Kasumi-1 (cell line): ENCODE measurements around the gene GNRH2.
A peak's percentile ranks its signal among the peaks of the same experiment; 100 is the strongest.
"Not testable (repeated sequence)": the region's sequence is repeated elsewhere in the genome, so short reads cannot be mapped to it uniquely, and the experiment has no call there.

ENCODE experiments used
- DNase-seq, 2 experiments: peaks; one replicate each; lab custom pipeline; 2025; lab: John Stamatoyannopoulos, UW

GNRH2 gene

GRCh38 chr20:3043322-3043721 is at the start of gene GNRH2:
TSS of gene GNRH2 (plus strand) at chr20:3043622. CDS start at chr20:3044415, 793 bp downstream.
- DNase-seq, result no peak

GRCh38 chr20:2995796-2996195 is 47.6 kb upstream of the GNRH2 start:
- DNase-seq, result no peak

- DNase-seq, result no peak
These were observed 44.7 kb upstream of the GNRH2 start for GRCh38 chr20:2998728-2999127.

GRCh38 chr20:3000852-3001523 is 42.4 kb upstream of the GNRH2 start:
- peak; percentile 69 to 87 for DNase-seq

- no peak for DNase-seq
These were observed 40.0 kb upstream of the GNRH2 start for GRCh38 chr20:3003416-3003815.

- no peak for DNase-seq
These were observed 32.3 kb upstream of the GNRH2 start for GRCh38 chr20:3010985-3011723.

- no peak for DNase-seq
These were observed 31.7 kb upstream of the GNRH2 start for GRCh38 chr20:3011752-3012151.

GRCh38 chr20:3013771-3014170 is 29.7 kb upstream of the GNRH2 start:
- DNase-seq, result no peak

GRCh38 chr20:3014179-3014578 is 29.2 kb upstream of the GNRH2 start:
- DNase-seq, result no peak

- DNase-seq, result no peak
These were observed 28.8 kb upstream of the GNRH2 start for GRCh38 chr20:3014662-3015061.

- not testable (repeated sequence) for DNase-seq
These were observed 28.1 kb upstream of the GNRH2 start for GRCh38 chr20:3015302-3015701.

GRCh38 chr20:3021327-3021726 is 22.1 kb upstream of the GNRH2 start:
- no peak for DNase-seq

- no peak for DNase-seq
These were observed 21.6 kb upstream of the GNRH2 start for GRCh38 chr20:3021777-3022176.

GRCh38 chr20:3022559-3023490 is 20.6 kb upstream of the GNRH2 start:
- DNase-seq, result not testable (repeated sequence)

- DNase-seq, result no peak
These were observed 15.4 kb upstream of the GNRH2 start for GRCh38 chr20:3027987-3028386.

GRCh38 chr20:3031524-3032147 is 11.8 kb upstream of the GNRH2 start:
- DNase-seq, result no peak

- DNase-seq, result no peak
These were observed 10.8 kb upstream of the GNRH2 start for GRCh38 chr20:3032624-3033023.

GRCh38 chr20:3037654-3038053 is 5.8 kb upstream of the GNRH2 start:
- DNase-seq, result no peak

- DNase-seq, result no peak
These were observed 5.0 kb upstream of the GNRH2 start for GRCh38 chr20:3038454-3038853.

GRCh38 chr20:3039426-3039825 is 4.0 kb upstream of the GNRH2 start:
- DNase-seq, result no peak

- no peak for DNase-seq
These were observed 3.3 kb upstream of the GNRH2 start for GRCh38 chr20:3040086-3040485.

- DNase-seq, result no peak
These were observed 1.5 kb upstream of the GNRH2 start for GRCh38 chr20:3041854-3042409.
